Measurements from ENCODE around the gene AMBP. TPM values are rescaled to one million over a fixed set of nuclear protein-coding genes. Genes with fewer than 3 reads are reported as not detected.

Gene AMBP
- total and polyA plus RNA-seq, 2 of the 13 experiments (the other 11 are each of a cell fraction or from before 2014, with no cell fraction given): 1,510 to 2,580 TPM

GRCh38 chr9:114082017-114082762, 4.1 kb upstream of the AMBP start (continued):
- TF ChIP-seq HOXA3 (CRISPR knock-in tag; IDR thresholded peaks at IDR 0.05) (peak; percentile 81), ZFP41 (CRISPR knock-in tag; IDR thresholded peaks at IDR 0.05; ENCODE audit: borderline replicate concordance) (no peak), CSRNP1 (CRISPR knock-in tag; IDR thresholded peaks at IDR 0.05) (peak; percentile 78), ZNF318 (CRISPR knock-in tag; IDR thresholded peaks at IDR 0.05) (peak; percentile 73), ZNF704 (CRISPR knock-in tag; IDR thresholded peaks at IDR 0.05; ENCODE audit: borderline replicate concordance) (0 out of 2 replicates have a peak, but pooled peaks have one; percentile 39), NFE2L2 (IDR thresholded peaks at IDR 0.05; ENCODE audit: low read length) (no peak), PITX1 (CRISPR knock-in tag; IDR thresholded peaks at IDR 0.05) (peak; percentile 57; the same call in 1 of the 2 replicates), HCFC1 (IDR thresholded peaks at IDR 0.05; ENCODE audit: low read depth, low read length) (no peak), IRF2 (CRISPR knock-in tag; IDR thresholded peaks at IDR 0.05) (peak; percentile 2; the same call in 1 of the 2 replicates), HNF1B (CRISPR knock-in tag; IDR thresholded peaks at IDR 0.05) (peak; percentile 39; the same call in 1 of the 2 replicates), E2F2 (CRISPR knock-in tag; IDR thresholded peaks at IDR 0.05; ENCODE audit: borderline replicate concordance) (no peak; the same call in 1 of the 2 replicates), NFKBIZ (CRISPR knock-in tag; IDR thresholded peaks at IDR 0.05) (peak; percentile 86)
